Nephron (organoid): ENCODE results near the gene SLC25A45.
A peak's percentile ranks its signal among the peaks of the same experiment; 100 is the strongest.

ENCODE experiments used
- H3K27ac Mint-ChIP-seq, 3 experiments: 2 replicates each; pipeline ENCODE4 v1.8.0; 2020; ENCODE audit warnings: mixed read lengths in 3 of 3, mild to moderate bottlenecking in 2 of 3, moderate library complexity in 1 of 3
- H3K27me3 Mint-ChIP-seq: 2 replicates; pipeline ENCODE4 v1.8.0; 2021; ENCODE audit warnings: low read depth, mild to moderate bottlenecking, moderate library complexity, mixed read lengths
- H3K36me3 Mint-ChIP-seq: 2 replicates; pipeline ENCODE4 v1.8.0; 2020; ENCODE audit warnings: low read depth, mixed read lengths
- H3K4me1 Mint-ChIP-seq: 2 replicates; pipeline ENCODE4 v1.8.0; 2020; ENCODE audit warnings: mixed read lengths
- H3K4me3 Mint-ChIP-seq, 3 experiments: 2 replicates each; pipeline ENCODE4 v1.8.0; 2020; ENCODE audit warnings: mild to moderate bottlenecking in 3 of 3, mixed read lengths in 3 of 3, moderate library complexity in 2 of 3
- H3K9me3 Mint-ChIP-seq: 2 replicates; pipeline ENCODE4 v1.8.0; 2020; ENCODE audit warnings: mixed read lengths
- CTCF ChIP-seq, 3 experiments: fragments of 200-600 bp; sonication (generic); IDR thresholded peaks; one replicate each; pipeline ENCODE4 v1.5.0; 2021; ENCODE audit warnings: antibody characterized with exemption in 3 of 3; ENCODE audit not compliant: unreplicated experiment in 3 of 3

SLC25A45 gene

GRCh38 chr11:65356394-65356972, 26.0 kb downstream of the SLC25A45 start:
- TF ChIP-seq CTCF (IDR thresholded peaks at IDR 0.05; ENCODE audit: unreplicated experiment in 3 of 3): no peak
- Mint-ChIP-seq H3K4me3 (peak overlapping the region; percentile 77 to 91 (median 81)), H3K4me1 (peaks cover 18% of the 10 kb centered on the region), H3K9me3 (no peaks in the 10 kb centered on the region), H3K27ac (no peak overlapping the region), H3K36me3 (peaks cover 13% of the 10 kb centered on the region), H3K27me3 (peaks cover 34% of the 10 kb centered on the region)

DNA sequence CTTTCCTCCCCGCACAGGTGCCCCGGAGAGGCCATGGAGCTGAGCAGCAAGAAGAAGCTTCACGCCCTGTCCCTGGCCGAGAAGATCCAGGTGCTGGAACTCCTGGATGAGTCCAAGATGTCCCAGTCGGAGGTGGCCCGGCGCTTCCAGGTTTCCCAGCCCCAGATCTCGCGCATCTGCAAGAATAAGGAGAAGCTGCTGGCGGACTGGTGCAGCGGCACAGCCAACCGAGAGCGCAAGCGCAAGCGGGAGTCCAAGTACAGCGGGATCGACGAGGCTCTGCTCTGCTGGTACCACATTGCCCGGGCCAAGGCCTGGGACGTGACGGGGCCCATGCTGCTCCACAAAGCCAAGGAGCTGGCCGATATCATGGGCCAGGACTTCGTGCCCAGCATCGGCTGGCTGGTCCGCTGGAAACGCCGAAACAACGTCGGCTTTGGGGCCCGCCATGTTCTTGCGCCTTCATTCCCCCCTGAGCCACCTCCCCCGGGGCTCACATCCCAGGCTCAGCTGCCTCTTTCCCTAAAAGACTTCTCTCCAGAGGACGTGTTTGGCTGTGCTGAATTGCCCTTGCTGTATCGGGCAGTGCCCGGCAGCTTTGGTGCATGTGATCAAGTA, 26.6 kb downstream of the SLC25A45 start:
- Mint-ChIP-seq H3K27ac (no peak overlapping the region), H3K9me3 (no peaks in the 10 kb centered on the region), H3K36me3 (peaks cover 15% of the 10 kb centered on the region), H3K27me3 (peaks cover 34% of the 10 kb centered on the region), H3K4me3 (peak overlapping the region; percentile 84 to 91 (median 87)), H3K4me1 (peaks cover 18% of the 10 kb centered on the region)
- no peak for TF ChIP-seq CTCF (IDR thresholded peaks at IDR 0.05; ENCODE audit: unreplicated experiment in 3 of 3)

- TF ChIP-seq CTCF (IDR thresholded peaks at IDR 0.05; ENCODE audit: unreplicated experiment in 3 of 3): no peak
- H3K27me3 Mint-ChIP-seq: peaks cover 34% of the 10 kb centered on the region
These were observed 27.3 kb downstream of the SLC25A45 start for GRCh38 chr11:65355013-65355775.

DNA sequence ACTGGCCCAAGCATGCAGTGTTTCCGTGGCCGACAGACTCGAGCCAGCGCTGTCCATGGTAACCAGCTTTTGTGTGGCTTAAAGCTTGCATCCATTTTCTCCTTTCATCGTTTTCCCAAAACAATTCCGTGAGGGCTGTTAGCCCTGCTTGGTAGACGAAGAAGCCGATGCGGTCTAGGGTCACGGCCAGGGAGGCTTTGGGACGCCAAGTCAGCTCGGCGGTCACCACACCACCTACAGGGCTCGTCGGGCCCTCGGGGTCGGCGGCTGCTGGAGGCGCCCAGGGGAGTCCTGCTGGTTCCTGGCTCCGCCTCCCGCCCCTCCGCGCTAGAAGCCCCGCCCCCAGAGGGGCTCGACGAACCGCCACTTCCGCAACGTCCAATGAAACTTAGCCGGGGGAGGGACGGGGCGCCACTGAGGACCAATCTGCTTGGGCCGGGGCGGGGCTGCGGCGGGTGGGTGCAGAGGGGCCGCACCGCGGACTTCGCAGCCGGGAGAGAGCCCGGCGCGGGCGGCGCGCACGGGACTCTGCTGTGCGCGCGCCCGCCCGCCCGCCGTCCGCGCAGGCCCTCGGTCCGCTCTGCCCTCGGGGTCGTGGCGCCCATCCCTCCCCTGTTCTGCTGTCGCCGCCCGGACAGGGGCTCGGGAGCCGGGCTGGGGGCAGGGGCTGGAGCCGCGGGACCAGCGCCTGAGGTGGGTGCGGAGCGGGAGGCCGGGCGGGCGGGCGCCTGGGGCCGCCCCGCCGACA, 28.0 kb downstream of the SLC25A45 start, which contains the start of gene TIGD3:
Gene TIGD3 (plus strand): TSS at position 487 of the 748 bp plus-strand sequence. CDS start 1,058 bp downstream, outside the sequence.
- TF ChIP-seq CTCF (IDR thresholded peaks at IDR 0.05; ENCODE audit: unreplicated experiment in 3 of 3): no peak
- Mint-ChIP-seq H3K4me3 (peak within 1 kb of the TSS; percentile 84 to 91 (median 87)), H3K27ac (peak within 1 kb of the TSS; percentile 2 to 78 (median 77)), H3K27me3 (peaks cover 30% of the 10 kb centered on the region), H3K4me1 (peaks cover 18% of the 10 kb centered on the region), H3K36me3 (peaks cover 23% of the 10 kb centered on the region), H3K9me3 (no peaks in the 10 kb centered on the region)

More at GRCh38 chr11:65355013-65355775, 27.3 kb downstream of the SLC25A45 start:
- Mint-ChIP-seq H3K36me3 (peaks cover 19% of the 10 kb centered on the region), H3K4me1 (peaks cover 18% of the 10 kb centered on the region), H3K4me3 (peak overlapping the region; percentile 84 to 91 (median 87)), H3K27ac (no peak overlapping the region), H3K9me3 (no peaks in the 10 kb centered on the region)

GRCh38 chr11:65353900-65354264, 28.6 kb downstream of the SLC25A45 start:
- peaks cover 18% of the 10 kb centered on the region for H3K4me1 Mint-ChIP-seq
- peaks cover 27% of the 10 kb centered on the region for H3K36me3 Mint-ChIP-seq
- H3K27me3 Mint-ChIP-seq: peaks cover 30% of the 10 kb centered on the region
- peak overlapping the region; percentile 2 to 78 (median 77) for H3K27ac Mint-ChIP-seq
- peak overlapping the region; percentile 82 to 83 (median 83) for H3K4me3 Mint-ChIP-seq
- no peaks in the 10 kb centered on the region for H3K9me3 Mint-ChIP-seq
- TF ChIP-seq CTCF (IDR thresholded peaks at IDR 0.05; ENCODE audit: unreplicated experiment in 3 of 3): no peak
